K562 (cell line): ENCODE data around the gene MYO18A. TPM values are rescaled to one million over a fixed set of nuclear protein-coding genes. Genes with fewer than 3 reads are reported as not detected.

Source experiments
- BCL6 ChIP-seq: fragments of 250-450 bp; sonication (Bioruptor Pico); IDR thresholded peaks from 2 replicates; pipeline ENCODE4 v1.4.0; 2020
- BCOR ChIP-seq: fragments of 450-650 bp; IDR thresholded peaks from 2 replicates; pipeline ENCODE4 v1.6.1; 2016
- BDP1 ChIP-seq: IDR thresholded peaks from 3 replicates; pipeline ENCODE4 v1.6.1; 2011; ENCODE audit not compliant: insufficient read length, insufficient read depth
- CREM ChIP-seq: IDR thresholded peaks from 2 replicates; pipeline ENCODE4 v1.6.1; 2014; ENCODE audit warnings: antibody characterized with exemption, low read depth
- FOXP1 ChIP-seq: sonication (generic); formaldehyde crosslinking; IDR thresholded peaks from 2 replicates; pipeline ENCODE4 v1.8.0; 2022; ENCODE audit warnings: mild to moderate bottlenecking, missing genetic modification reagents
- KLF13 ChIP-seq: fragments of 450-650 bp; IDR thresholded peaks from 2 replicates; pipeline ENCODE4 v1.6.1; 2016; ENCODE audit warnings: missing genetic modification characterization, low read depth, mild to moderate bottlenecking, missing compliant biosample characterization, moderate library complexity, borderline replicate concordance
- LEF1 ChIP-seq: fragments of 450-650 bp; IDR thresholded peaks from 2 replicates; pipeline ENCODE4 v1.6.1; 2016; ENCODE audit warnings: mild to moderate bottlenecking
- RBFOX2 ChIP-seq: fragments of 200-400 bp; formaldehyde crosslinking; IDR thresholded peaks from 2 replicates; pipeline ENCODE4 v1.6.1; 2017; ENCODE audit warnings: low read depth, mild to moderate bottlenecking, low read length, moderate library complexity
- SAFB ChIP-seq: fragments of 200-400 bp; formaldehyde crosslinking; IDR thresholded peaks from 2 replicates; pipeline ENCODE4 v1.6.1; 2017; ENCODE audit warnings: low read depth, low read length, borderline replicate concordance
- TARDBP ChIP-seq: fragments of 450-650 bp; IDR thresholded peaks from 2 replicates; pipeline ENCODE4 v1.6.1; 2016
- polyA plus RNA-seq, 8 experiments: library from polyadenylated mRNA; depleted of rRNA in 4 of 8; stranded (reverse) in 5 of 8; unstranded in 3 of 8; fragments of >200 nt; fragmentation: Nextera tagmentation in 2 of 8; fragmentation: Illumina TruSeq in 1 of 8; extraction: Ambion mirVana in 2 of 8; extraction: Trizol in 1 of 8; gene quantifications; 2 replicates each; pipeline versions ENCODE4 v1.2.1 to v1.2.3, GENCODE V29; 2011 to 2014; ENCODE audit warnings: inconsistent platforms in 1 of 8, missing spikeins in 1 of 8
- total RNA-seq, 7 experiments: library from RNA; depleted of rRNA in 6 of 7; stranded (reverse); fragments of >200 nt in 6 of 7; fragmentation: Illumina TruSeq in 2 of 7; extraction: Trizol in 2 of 7; gene quantifications; 2 replicates each; pipeline versions ENCODE4 v1.2.1 to v1.2.3, GENCODE V29; 2011 to 2021; ENCODE audit warnings: low replicate concordance in 1 of 7
- TF ChIP-seq, protein P1 (sequence below): fragments of 200-600 bp; sonication (generic); IDR thresholded peaks from one replicate; pipeline ENCODE4 v1.6.1; 2012; ENCODE audit warnings: mild to moderate bottlenecking, low read depth, low read length, inconsistent platforms
- TF ChIP-seq, protein P2 (sequence below), 2 experiments: IDR thresholded peaks; 2 replicates each; pipeline ENCODE4 v1.6.1; 2011; ENCODE audit warnings: borderline replicate concordance in 1 of 2, control low read depth in 1 of 2, low read depth in 1 of 2, low read length in 1 of 2, mild to moderate bottlenecking in 1 of 2, mixed read lengths in 1 of 2, moderate library complexity in 1 of 2; ENCODE audit not compliant: insufficient read depth in 1 of 2, insufficient read length in 1 of 2, poor library complexity in 1 of 2, severe bottlenecking in 1 of 2; ENCODE audit errors: extremely low read depth in 1 of 2
- TF ChIP-seq, protein P3 (sequence below): fragments of 450-650 bp; formaldehyde crosslinking; conservative IDR thresholded peaks from 2 replicates; pipeline ENCODE4 v1.4.0; 2022; ENCODE audit warnings: mild to moderate bottlenecking, missing genetic modification characterization

Gene MYO18A
- total and polyA plus RNA-seq, 9 of the 15 experiments (the other 6 are each of a cell fraction or from before 2014, with no cell fraction given): 2.5 to 65.4 (median 17.1) TPM

GRCh38 chr17:29176558-29177351 is 3.4 kb downstream of the MYO18A start (continued):
- TF ChIP-seq, protein P1, sequence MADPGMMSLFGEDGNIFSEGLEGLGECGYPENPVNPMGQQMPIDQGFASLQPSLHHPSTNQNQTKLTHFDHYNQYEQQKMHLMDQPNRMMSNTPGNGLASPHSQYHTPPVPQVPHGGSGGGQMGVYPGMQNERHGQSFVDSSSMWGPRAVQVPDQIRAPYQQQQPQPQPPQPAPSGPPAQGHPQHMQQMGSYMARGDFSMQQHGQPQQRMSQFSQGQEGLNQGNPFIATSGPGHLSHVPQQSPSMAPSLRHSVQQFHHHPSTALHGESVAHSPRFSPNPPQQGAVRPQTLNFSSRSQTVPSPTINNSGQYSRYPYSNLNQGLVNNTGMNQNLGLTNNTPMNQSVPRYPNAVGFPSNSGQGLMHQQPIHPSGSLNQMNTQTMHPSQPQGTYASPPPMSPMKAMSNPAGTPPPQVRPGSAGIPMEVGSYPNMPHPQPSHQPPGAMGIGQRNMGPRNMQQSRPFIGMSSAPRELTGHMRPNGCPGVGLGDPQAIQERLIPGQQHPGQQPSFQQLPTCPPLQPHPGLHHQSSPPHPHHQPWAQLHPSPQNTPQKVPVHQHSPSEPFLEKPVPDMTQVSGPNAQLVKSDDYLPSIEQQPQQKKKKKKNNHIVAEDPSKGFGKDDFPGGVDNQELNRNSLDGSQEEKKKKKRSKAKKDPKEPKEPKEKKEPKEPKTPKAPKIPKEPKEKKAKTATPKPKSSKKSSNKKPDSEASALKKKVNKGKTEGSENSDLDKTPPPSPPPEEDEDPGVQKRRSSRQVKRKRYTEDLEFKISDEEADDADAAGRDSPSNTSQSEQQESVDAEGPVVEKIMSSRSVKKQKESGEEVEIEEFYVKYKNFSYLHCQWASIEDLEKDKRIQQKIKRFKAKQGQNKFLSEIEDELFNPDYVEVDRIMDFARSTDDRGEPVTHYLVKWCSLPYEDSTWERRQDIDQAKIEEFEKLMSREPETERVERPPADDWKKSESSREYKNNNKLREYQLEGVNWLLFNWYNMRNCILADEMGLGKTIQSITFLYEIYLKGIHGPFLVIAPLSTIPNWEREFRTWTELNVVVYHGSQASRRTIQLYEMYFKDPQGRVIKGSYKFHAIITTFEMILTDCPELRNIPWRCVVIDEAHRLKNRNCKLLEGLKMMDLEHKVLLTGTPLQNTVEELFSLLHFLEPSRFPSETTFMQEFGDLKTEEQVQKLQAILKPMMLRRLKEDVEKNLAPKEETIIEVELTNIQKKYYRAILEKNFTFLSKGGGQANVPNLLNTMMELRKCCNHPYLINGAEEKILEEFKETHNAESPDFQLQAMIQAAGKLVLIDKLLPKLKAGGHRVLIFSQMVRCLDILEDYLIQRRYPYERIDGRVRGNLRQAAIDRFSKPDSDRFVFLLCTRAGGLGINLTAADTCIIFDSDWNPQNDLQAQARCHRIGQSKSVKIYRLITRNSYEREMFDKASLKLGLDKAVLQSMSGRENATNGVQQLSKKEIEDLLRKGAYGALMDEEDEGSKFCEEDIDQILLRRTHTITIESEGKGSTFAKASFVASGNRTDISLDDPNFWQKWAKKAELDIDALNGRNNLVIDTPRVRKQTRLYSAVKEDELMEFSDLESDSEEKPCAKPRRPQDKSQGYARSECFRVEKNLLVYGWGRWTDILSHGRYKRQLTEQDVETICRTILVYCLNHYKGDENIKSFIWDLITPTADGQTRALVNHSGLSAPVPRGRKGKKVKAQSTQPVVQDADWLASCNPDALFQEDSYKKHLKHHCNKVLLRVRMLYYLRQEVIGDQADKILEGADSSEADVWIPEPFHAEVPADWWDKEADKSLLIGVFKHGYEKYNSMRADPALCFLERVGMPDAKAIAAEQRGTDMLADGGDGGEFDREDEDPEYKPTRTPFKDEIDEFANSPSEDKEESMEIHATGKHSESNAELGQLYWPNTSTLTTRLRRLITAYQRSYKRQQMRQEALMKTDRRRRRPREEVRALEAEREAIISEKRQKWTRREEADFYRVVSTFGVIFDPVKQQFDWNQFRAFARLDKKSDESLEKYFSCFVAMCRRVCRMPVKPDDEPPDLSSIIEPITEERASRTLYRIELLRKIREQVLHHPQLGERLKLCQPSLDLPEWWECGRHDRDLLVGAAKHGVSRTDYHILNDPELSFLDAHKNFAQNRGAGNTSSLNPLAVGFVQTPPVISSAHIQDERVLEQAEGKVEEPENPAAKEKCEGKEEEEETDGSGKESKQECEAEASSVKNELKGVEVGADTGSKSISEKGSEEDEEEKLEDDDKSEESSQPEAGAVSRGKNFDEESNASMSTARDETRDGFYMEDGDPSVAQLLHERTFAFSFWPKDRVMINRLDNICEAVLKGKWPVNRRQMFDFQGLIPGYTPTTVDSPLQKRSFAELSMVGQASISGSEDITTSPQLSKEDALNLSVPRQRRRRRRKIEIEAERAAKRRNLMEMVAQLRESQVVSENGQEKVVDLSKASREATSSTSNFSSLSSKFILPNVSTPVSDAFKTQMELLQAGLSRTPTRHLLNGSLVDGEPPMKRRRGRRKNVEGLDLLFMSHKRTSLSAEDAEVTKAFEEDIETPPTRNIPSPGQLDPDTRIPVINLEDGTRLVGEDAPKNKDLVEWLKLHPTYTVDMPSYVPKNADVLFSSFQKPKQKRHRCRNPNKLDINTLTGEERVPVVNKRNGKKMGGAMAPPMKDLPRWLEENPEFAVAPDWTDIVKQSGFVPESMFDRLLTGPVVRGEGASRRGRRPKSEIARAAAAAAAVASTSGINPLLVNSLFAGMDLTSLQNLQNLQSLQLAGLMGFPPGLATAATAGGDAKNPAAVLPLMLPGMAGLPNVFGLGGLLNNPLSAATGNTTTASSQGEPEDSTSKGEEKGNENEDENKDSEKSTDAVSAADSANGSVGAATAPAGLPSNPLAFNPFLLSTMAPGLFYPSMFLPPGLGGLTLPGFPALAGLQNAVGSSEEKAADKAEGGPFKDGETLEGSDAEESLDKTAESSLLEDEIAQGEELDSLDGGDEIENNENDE: no peak
- TF ChIP-seq FOXP1 (CRISPR knock-in tag) (no peak), SAFB (no peak; the same call in 1 of the 2 replicates), TARDBP (peak; percentile 72; the same call in 1 of the 2 replicates), BCL6 (CRISPR knock-in tag) (no peak), RBFOX2 (peak; percentile 85), LEF1 (no peak; the same call in none of the 2 replicates), CREM (peak; percentile 65), KLF13 (tag) (no peak), BCOR (peak; percentile 99), BDP1 (no peak)
- TF ChIP-seq, protein P2, sequence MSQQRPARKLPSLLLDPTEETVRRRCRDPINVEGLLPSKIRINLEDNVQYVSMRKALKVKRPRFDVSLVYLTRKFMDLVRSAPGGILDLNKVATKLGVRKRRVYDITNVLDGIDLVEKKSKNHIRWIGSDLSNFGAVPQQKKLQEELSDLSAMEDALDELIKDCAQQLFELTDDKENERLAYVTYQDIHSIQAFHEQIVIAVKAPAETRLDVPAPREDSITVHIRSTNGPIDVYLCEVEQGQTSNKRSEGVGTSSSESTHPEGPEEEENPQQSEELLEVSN (IDR thresholded peaks at IDR 0.05; ENCODE audit: borderline replicate concordance in 1 of 2, extremely low read depth in 1 of 2, insufficient read depth in 1 of 2, insufficient read length in 1 of 2, low read depth in 1 of 2, low read length in 1 of 2, poor library complexity in 1 of 2, severe bottlenecking in 1 of 2): peak; percentile 74 to 91
- TF ChIP-seq, protein P3, sequence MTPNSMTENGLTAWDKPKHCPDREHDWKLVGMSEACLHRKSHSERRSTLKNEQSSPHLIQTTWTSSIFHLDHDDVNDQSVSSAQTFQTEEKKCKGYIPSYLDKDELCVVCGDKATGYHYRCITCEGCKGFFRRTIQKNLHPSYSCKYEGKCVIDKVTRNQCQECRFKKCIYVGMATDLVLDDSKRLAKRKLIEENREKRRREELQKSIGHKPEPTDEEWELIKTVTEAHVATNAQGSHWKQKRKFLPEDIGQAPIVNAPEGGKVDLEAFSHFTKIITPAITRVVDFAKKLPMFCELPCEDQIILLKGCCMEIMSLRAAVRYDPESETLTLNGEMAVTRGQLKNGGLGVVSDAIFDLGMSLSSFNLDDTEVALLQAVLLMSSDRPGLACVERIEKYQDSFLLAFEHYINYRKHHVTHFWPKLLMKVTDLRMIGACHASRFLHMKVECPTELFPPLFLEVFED (CRISPR knock-in tag): no peak
